GM13977 (cell line): Measurements from ENCODE around the gene PLCB1.

Experiments
- DNase-seq: peaks from one replicate; pipeline ENCODE4 v3.0.0; 2012; ENCODE audit warnings: low spot score
- in situ Hi-C: fragments of 300-500 bp; cut with MboI; formaldehyde crosslinking; loops from one replicate; pipeline ENCODE4 v1.12.0; 2022; ENCODE audit warnings: low sequenced_read_pairs, low pct_unique_long_range_greater_than_20kb, mixed read lengths, inconsistent platforms; ENCODE audit not compliant: unreplicated experiment
- TF ChIP-seq, protein P1 (sequence below): IDR thresholded peaks from 2 replicates; pipeline ENCODE4 v1.5.1; 2012; ENCODE audit warnings: mild to moderate bottlenecking, control low read depth; ENCODE audit not compliant: insufficient read depth; ENCODE audit errors: extremely low read depth, missing control alignments

PLCB1 gene

DNA sequence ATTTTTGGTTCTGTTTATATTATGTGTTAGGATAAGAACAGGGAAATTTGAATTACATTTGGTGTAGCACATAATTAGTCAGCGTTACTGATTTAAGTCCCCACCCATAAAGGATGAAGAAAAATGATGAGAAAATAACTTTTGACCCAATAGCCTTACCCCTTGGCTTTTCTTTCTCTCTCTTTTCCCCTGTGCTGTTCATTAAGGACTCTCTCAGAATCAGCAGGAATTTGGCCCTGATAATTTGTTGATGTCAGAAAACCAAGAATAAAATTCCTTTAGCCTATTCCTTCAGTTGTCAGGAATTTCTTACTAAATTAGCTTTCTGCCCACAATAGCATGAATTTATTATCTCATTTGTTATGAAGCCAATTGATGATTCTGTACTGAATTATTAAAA, 18.5 kb downstream of the PLCB1 start:
- DNase-seq, result no peak
- TF ChIP-seq, protein P1, sequence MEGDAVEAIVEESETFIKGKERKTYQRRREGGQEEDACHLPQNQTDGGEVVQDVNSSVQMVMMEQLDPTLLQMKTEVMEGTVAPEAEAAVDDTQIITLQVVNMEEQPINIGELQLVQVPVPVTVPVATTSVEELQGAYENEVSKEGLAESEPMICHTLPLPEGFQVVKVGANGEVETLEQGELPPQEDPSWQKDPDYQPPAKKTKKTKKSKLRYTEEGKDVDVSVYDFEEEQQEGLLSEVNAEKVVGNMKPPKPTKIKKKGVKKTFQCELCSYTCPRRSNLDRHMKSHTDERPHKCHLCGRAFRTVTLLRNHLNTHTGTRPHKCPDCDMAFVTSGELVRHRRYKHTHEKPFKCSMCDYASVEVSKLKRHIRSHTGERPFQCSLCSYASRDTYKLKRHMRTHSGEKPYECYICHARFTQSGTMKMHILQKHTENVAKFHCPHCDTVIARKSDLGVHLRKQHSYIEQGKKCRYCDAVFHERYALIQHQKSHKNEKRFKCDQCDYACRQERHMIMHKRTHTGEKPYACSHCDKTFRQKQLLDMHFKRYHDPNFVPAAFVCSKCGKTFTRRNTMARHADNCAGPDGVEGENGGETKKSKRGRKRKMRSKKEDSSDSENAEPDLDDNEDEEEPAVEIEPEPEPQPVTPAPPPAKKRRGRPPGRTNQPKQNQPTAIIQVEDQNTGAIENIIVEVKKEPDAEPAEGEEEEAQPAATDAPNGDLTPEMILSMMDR, result no peak
- in situ Hi-C loops, result no loop called here

DNA sequence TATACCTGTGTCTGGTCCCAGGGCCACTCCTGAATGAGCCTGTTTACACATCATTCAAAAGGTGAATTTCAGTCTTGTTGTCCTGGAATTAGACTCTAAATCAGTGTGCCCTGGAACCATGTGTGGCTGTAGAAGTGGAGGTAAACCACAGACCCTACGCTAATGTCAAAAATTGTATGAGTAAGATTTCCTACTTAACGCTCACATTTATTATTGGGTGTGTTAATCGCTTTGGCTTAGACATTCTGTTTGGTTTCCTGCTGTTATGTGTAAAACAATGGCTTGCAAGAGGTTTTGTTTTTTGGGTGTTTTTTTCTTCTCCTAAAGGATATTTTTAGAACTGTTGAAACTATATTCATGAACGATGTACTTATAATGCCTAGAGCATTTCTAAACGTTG, 19.3 kb downstream of the PLCB1 start:
- in situ Hi-C loops, result no loop called here
- TF ChIP-seq, protein P1, result no peak
- DNase-seq, result no peak

DNA sequence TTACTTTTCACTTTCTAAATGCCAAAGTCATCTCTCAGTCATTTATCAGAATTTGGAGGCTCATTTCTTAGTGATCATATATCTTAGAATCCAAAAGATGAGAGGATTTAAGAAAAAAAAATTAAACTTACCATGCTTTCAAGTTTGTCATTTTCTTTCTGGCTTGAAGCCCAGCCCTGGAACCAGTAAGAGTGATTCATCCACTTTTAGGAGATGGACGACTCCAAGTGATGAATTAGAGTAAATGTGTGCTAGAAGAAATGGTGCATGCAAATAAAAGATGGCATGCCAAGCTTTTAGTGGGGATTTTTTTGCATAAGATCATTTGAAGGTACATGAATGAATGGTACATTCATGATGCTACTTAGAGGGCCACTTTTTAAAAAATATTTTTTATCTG, 20.1 kb downstream of the PLCB1 start:
- in situ Hi-C loops, result no loop called here
- TF ChIP-seq, protein P1, result no peak
- DNase-seq, result no peak

DNA sequence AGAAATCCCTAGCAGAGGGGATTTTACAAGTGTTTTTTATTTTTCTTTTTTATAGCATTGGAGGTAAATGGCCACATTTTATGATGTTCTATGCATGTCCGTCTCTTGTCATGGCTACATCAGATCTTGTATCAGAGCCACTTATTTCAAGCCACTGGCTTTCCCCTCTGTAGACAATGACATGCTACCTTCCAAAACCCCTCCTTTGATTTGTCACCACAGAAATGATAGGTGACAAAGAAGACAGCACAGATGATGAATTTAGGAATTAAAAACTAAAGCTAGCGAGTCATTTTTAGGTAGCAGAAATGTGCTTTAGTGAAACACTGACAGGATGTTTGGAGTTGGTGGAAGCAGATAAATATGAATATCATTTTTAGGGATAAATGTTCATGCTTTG, 20.8 kb downstream of the PLCB1 start:
- TF ChIP-seq, protein P1, result no peak
- in situ Hi-C loops, result no loop called here
- DNase-seq, result no peak

DNA sequence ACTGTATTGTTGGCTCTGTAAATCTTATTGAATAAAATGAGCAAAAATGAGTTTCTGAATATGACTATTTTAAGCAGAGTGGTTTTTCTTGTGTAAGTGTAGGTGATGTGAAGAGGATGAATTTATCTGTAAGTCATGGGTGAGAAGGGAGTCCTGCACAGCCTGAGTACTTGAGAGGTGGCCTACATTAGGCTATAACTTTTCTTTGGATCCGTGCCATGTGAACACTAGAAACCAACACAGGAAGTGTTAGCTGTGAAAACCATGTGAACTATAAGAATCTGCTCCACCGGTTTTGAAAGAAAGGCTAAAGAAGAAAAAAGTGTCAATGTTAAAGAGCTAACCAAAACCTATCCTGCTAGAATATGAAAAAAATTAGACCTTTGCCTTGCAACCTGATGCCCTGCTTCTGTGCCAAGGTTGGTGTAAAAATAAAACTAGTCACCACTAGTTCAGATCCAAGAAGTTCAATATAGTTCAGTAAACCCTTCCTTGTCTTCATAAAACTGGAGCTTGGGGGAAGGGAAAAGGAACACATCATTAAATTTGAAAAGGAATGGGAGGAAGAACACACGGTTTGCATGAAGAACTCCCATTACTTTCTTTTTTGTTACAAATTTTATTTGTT, 21.3 kb downstream of the PLCB1 start:
- DNase-seq, result no peak
- in situ Hi-C loops, result no loop called here
- TF ChIP-seq, protein P1, result no peak

DNA sequence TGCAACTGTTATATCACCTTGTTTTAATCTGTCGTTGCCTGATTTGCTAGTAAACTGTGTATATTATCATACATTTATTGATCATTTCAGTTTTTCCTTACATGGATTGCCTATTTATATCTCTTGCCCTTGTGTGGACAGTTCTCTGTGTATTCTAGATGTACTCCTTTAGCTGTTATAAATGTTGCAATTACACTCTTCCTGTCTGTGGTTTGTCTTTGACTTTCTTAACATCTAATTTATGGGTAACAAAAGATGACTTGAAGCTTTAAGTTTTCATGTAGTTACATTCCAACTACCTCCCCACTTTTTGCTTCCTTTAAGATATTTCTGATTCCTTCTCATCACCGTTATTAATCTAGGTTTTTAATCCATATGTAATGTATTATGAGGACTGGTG, 22.6 kb downstream of the PLCB1 start:
- TF ChIP-seq, protein P1, result no peak
- DNase-seq, result no peak
- in situ Hi-C loops, result no loop called here
